Small intestine (tissue), 7 donors: ENCODE measurements around the gene ZGPAT. TPM values are rescaled to one million over a fixed set of nuclear protein-coding genes. Genes with fewer than 3 reads are reported as not detected.

Experiments used
- DNase-seq, 2 donors: peaks; one replicate each; pipeline versions ENCODE4 v3.0.0 to v3.0.0-alpha.2; 2013
- FAIRE-seq: peaks from 2 replicates; lab custom pipeline; 2012; peaks lifted over from hg19 to GRCh38; lab: Jason Lieb, UNC
- H3K27ac ChIP-seq, 3 donors: one replicate each; pipeline ENCODE4 v1.5.1; 2013; ENCODE audit warnings: low read length in 2 of 3, mild to moderate bottlenecking in 2 of 3, control low read depth in 1 of 3, inconsistent platforms in 1 of 3, low read depth in 1 of 3, moderate library complexity in 1 of 3
- H3K27me3 ChIP-seq, 3 donors: one replicate each; pipeline ENCODE4 v1.6.1; 2013; ENCODE audit warnings: low read length in 3 of 3, inconsistent platforms in 1 of 3; ENCODE audit not compliant: control insufficient read depth in 3 of 3, insufficient read depth in 3 of 3
- H3K36me3 ChIP-seq, 3 donors: one replicate each; pipeline ENCODE4 v1.6.1; 2013; ENCODE audit warnings: low read length in 3 of 3, inconsistent platforms in 1 of 3, low read depth in 1 of 3, mild to moderate bottlenecking in 1 of 3, moderate library complexity in 1 of 3; ENCODE audit not compliant: control insufficient read depth in 3 of 3, insufficient read depth in 2 of 3
- H3K4me1 ChIP-seq, 3 donors: one replicate each; pipeline ENCODE4 v1.6.1; 2013; ENCODE audit warnings: low read length in 2 of 3, inconsistent platforms in 1 of 3, low read depth in 1 of 3, mild to moderate bottlenecking in 1 of 3, moderate library complexity in 1 of 3; ENCODE audit not compliant: control insufficient read depth in 3 of 3, insufficient read depth in 2 of 3
- H3K4me3 ChIP-seq, 3 donors: one replicate each; pipeline ENCODE4 v1.5.1; 2013; ENCODE audit warnings: low read length in 3 of 3, control low read depth in 1 of 3, inconsistent platforms in 1 of 3, low read depth in 1 of 3, mild to moderate bottlenecking in 1 of 3, moderate library complexity in 1 of 3
- H3K9me3 ChIP-seq, 2 donors: one replicate each; pipeline ENCODE4 v1.6.1; 2013; ENCODE audit warnings: low read depth in 1 of 2, low read length in 1 of 2; ENCODE audit not compliant: control insufficient read depth in 2 of 2, insufficient read depth in 1 of 2
- WGBS, 3 donors: extraction: QIAGEN DNeasy Blood & Tissue Kit; methylation state at CpG; one replicate each; pipeline ENCODE4 v1.1.7; 2013; 5-methylcytosine and 5-hydroxymethylcytosine counted together
- polyA plus RNA-seq, 4 donors: library from polyadenylated mRNA; stranded (reverse) in 3 of 4; unstranded in 1 of 4; fragments of 200-250 nt in 3 of 4; fragments of 120-200 nt in 1 of 4; gene quantifications; one replicate each; pipeline versions ENCODE4 v1.2.1 to v1.2.3, GENCODE V29; 2013
- donor health status: healthy with polysubstance abuse.
- donor health status: control.
- donor health status: control.
- donor health status: Bipolar disorder and iron deficiency.
- donor health status: healthy.

Gene ZGPAT
- polyA plus RNA-seq, 4 donors: 20.5 to 39.8 (median 30.6) TPM

GRCh38 chr20:63741354-63741675, 33.5 kb downstream of the ZGPAT start:
- DNase-seq (no peak), FAIRE-seq (no peak)
- Histone ChIP-seq H3K4me1 (peaks cover 1 to 30% (median 4%) of the 10 kb centered on the region in 3 donors), H3K4me3 (peak overlapping the region in 1 of 3 donors; percentile 78), H3K27ac (peak overlapping the region in 2 of 3 donors; percentile 47 to 99), H3K36me3 (peaks cover 0 to 53% (median 0%) of the 10 kb centered on the region in 3 donors), H3K9me3 (no peaks in the 10 kb centered on the region), H3K27me3 (no peaks in the 10 kb centered on the region)
- WGBS, 3 donors: 28 to 45% (median 32%) methylated on average over 6 of the region's 6 CpGs

DNA sequence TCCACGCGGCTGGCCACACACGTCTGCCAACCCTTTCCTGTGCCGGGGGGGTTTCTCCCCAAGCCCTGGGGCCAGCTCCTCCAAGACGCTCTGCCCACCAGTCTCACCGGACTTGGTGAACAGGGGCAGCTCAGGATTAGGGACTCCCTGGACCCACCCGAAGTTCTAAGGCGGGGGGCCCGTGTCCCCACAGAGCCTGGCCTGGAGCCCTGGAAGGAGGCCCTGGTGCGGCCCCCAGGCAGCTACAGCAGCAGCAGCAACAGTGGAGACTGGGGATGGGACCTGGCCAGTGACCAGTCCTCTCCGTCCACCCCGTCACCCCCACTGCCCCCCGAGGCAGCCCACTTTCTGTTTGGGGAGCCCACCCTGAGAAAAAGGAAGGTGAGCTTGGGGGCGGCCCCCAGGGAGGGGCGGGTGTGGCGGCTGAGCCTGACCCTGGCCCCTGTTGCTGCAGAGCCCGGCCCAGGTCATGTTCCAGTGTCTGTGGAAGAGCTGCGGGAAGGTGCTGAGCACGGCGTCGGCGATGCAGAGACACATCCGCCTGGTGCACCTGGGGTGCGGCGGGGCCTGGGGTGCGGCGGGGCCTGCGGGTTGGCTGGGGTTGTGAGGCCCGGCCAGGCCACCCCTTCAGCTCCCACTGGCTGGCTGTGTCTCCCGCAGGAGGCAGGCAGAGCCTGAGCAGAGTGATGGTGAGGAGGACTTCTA, 34.0 kb downstream of the ZGPAT start:
- H3K36me3 ChIP-seq: peaks cover 0 to 48% (median 0%) of the 10 kb centered on the region in 3 donors
- WGBS, 3 donors: 84 to 87% (median 86%) methylated on average over 27 to 30 of the region's 30 CpGs
- peak overlapping the region in 2 of 3 donors; percentile 47 to 99 for H3K27ac ChIP-seq
- no peaks in the 10 kb centered on the region for H3K9me3 ChIP-seq
- FAIRE-seq: no peak
- H3K4me1 ChIP-seq: peaks cover 1 to 30% (median 4%) of the 10 kb centered on the region in 3 donors
- peak overlapping the region in 1 of 3 donors; percentile 78 for H3K4me3 ChIP-seq
- H3K27me3 ChIP-seq: no peaks in the 10 kb centered on the region
- no peak for DNase-seq

DNA sequence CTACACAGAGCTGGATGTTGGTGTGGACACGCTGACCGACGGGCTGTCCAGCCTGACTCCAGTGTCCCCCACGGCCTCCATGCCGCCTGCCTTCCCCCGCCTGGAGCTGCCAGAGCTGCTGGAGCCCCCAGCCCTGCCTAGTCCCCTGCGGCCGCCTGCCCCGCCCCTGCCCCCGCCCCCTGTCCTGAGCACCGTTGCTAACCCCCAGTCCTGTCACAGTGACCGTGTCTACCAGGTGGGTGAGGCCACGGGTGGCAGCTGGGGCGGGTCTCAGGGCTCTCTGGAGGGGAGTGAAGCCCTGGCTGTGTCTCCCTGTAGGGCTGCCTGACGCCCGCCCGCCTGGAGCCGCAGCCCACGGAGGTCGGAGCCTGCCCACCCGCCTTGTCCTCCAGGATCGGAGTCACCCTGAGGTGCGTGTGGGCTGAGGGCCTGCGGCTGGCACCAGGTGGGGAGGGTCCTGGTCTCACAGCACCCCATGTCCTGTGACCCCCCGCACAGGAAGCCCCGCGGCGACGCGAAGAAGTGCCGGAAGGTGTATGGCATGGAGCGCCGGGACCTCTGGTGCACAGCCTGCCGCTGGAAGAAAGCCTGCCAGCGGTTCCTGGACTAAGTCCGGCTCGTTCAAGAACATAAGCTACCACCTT, 34.7 kb downstream of the ZGPAT start:
- Histone ChIP-seq H3K36me3 (peaks cover 0 to 45% (median 0%) of the 10 kb centered on the region in 3 donors), H3K27ac (no peak overlapping the region), H3K4me1 (peaks cover 1 to 27% (median 4%) of the 10 kb centered on the region in 3 donors), H3K9me3 (no peaks in the 10 kb centered on the region), H3K27me3 (no peaks in the 10 kb centered on the region), H3K4me3 (no peak overlapping the region)
- DNase-seq (no peak), FAIRE-seq (no peak)
- WGBS, 3 donors: 90 to 93% (median 90%) methylated on average over 31 to 37 of the region's 37 CpGs

GRCh38 chr20:63743210-63743970, 35.6 kb downstream of the ZGPAT start:
- no peaks in the 10 kb centered on the region for H3K9me3 ChIP-seq
- FAIRE-seq: no peak

DNA sequence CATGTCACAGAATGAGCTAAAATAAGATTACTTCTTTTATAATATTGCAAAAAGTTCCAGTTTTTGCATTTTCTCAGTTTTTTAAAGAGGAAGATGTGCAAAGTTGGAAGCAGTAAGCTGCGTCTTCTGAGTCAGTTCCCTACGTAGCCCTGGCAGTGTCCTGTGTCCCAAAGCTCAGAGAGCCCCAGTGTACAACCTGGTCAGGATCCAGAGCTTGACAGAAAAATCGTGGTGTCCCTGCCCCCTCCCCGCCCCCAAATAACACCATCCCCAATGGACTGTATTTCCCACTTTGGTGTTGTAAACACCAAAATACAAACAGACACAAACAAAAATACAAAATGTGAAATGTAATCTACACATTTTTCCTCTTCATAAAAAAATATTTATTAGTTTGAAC, 36.3 kb downstream of the ZGPAT start:
- H3K27me3 ChIP-seq: no peaks in the 10 kb centered on the region
- H3K27ac ChIP-seq: no peak overlapping the region
- FAIRE-seq (no peak), DNase-seq (no peak)
- H3K9me3 ChIP-seq: no peaks in the 10 kb centered on the region
- peaks cover 0 to 14% (median 0%) of the 10 kb centered on the region in 3 donors for H3K4me1 ChIP-seq
- peaks cover 0 to 45% (median 0%) of the 10 kb centered on the region in 3 donors for H3K36me3 ChIP-seq
- H3K4me3 ChIP-seq: no peak overlapping the region
- WGBS, 3 donors: 70 to 77% (median 73%) methylated on average over 4 of the region's 4 CpGs

More at GRCh38 chr20:63743210-63743970, 35.6 kb downstream of the ZGPAT start:
- Histone ChIP-seq H3K4me1 (peaks cover 0 to 22% (median 2%) of the 10 kb centered on the region in 3 donors), H3K27me3 (no peaks in the 10 kb centered on the region), H3K27ac (no peak overlapping the region), H3K4me3 (no peak overlapping the region), H3K36me3 (peaks cover 0 to 45% (median 0%) of the 10 kb centered on the region in 3 donors)
- no peak for DNase-seq
- WGBS, 3 donors: 89 to 91% (median 90%) methylated on average over 31 of the region's 31 CpGs

- DNase-seq: no peak
- H3K27ac ChIP-seq: no peak overlapping the region
- H3K4me1 ChIP-seq: peaks cover 0 to 14% (median 0%) of the 10 kb centered on the region in 3 donors
- H3K9me3 ChIP-seq: no peaks in the 10 kb centered on the region
- H3K27me3 ChIP-seq: no peaks in the 10 kb centered on the region
- H3K4me3 ChIP-seq: no peak overlapping the region
- WGBS, 3 donors: 59 to 78% (median 77%) methylated on average over 25 of the region's 25 CpGs
- FAIRE-seq: no peak
- H3K36me3 ChIP-seq: peaks cover 0 to 47% (median 0%) of the 10 kb centered on the region in 3 donors
These were observed 37.0 kb downstream of the ZGPAT start for GRCh38 chr20:63744574-63745423.

GRCh38 chr20:63745424-63745805, 37.6 kb downstream of the ZGPAT start:
- Histone ChIP-seq H3K4me1 (peaks cover 0 to 14% (median 0%) of the 10 kb centered on the region in 3 donors), H3K27ac (no peak overlapping the region), H3K36me3 (peaks cover 0 to 49% (median 0%) of the 10 kb centered on the region in 3 donors), H3K27me3 (no peaks in the 10 kb centered on the region), H3K9me3 (no peaks in the 10 kb centered on the region), H3K4me3 (no peak overlapping the region)
- no peak for DNase-seq
- no peak for FAIRE-seq
- 80 to 90% (median 83%) methylated on average over 14 to 15 of the region's 15 CpGs for WGBS, 3 donors
